Thyroid gland (tissue), 4 donors: ENCODE measurements around the gene PAWR.

Experiments
- POLR2A ChIP-seq, 2 donors: fragments of 450-650 bp; IDR thresholded peaks; one replicate each; pipeline ENCODE4 v1.6.1; 2017; ENCODE audit warnings: antibody characterized with exemption in 2 of 2, mild to moderate bottlenecking in 2 of 2, moderate library complexity in 1 of 2
- TF ChIP-seq, protein P1 (sequence below), 6 experiments: fragments of 200-600 bp in 3 of 6; fragments of 450-650 bp in 3 of 6; sonication (generic) in 3 of 6; IDR thresholded peaks; one replicate each; pipeline ENCODE4 v1.5.1; 2016 to 2019; ENCODE audit warnings: antibody characterized with exemption in 6 of 6, mild to moderate bottlenecking in 2 of 6, inconsistent platforms in 1 of 6, moderate library complexity in 1 of 6

DNA sequence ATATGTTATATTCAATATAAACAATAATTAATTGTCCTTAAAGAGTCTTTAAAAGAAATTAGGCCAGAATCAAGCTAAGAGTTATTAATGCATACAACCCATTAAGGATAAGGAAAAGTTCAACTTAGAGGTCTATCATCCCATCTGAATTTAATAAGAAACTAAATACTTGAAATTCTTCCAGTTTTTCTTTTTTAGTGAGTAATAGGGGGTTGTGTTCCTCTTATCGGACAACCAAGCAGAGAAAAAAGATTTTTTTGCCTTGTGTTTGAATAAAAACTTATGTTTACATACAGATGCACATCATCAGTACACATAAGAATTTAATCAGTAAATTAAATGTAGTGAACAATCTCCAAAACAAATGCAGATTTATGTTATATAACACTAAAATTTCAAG lies 32.5 kb downstream of the PAWR start:
- TF ChIP-seq, protein P1, sequence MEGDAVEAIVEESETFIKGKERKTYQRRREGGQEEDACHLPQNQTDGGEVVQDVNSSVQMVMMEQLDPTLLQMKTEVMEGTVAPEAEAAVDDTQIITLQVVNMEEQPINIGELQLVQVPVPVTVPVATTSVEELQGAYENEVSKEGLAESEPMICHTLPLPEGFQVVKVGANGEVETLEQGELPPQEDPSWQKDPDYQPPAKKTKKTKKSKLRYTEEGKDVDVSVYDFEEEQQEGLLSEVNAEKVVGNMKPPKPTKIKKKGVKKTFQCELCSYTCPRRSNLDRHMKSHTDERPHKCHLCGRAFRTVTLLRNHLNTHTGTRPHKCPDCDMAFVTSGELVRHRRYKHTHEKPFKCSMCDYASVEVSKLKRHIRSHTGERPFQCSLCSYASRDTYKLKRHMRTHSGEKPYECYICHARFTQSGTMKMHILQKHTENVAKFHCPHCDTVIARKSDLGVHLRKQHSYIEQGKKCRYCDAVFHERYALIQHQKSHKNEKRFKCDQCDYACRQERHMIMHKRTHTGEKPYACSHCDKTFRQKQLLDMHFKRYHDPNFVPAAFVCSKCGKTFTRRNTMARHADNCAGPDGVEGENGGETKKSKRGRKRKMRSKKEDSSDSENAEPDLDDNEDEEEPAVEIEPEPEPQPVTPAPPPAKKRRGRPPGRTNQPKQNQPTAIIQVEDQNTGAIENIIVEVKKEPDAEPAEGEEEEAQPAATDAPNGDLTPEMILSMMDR (IDR thresholded peaks at IDR 0.05), result no peak
- TF ChIP-seq POLR2A (IDR thresholded peaks at IDR 0.05), result no peak
